HG02943 (cell line): ENCODE measurements around the gene LPCAT3.

ENCODE experiments used
- ATAC-seq: cut with Tn5 transposase; IDR thresholded peaks from one replicate; pipeline ENCODE4 v1.9.1; 2021; ENCODE audit warnings: mild to moderate bottlenecking, low read depth, moderate library complexity; ENCODE audit not compliant: unreplicated experiment

Gene LPCAT3

GRCh38 chr12:6965714-6966113, 52.6 kb downstream of the LPCAT3 start:
- ATAC-seq, result no peak

- no peak for ATAC-seq
Observed at GRCh38 chr12:6965026-6965661, 53.1 kb downstream of the LPCAT3 start.

- ATAC-seq, result no peak
Observed at GRCh38 chr12:6964605-6965025, 53.7 kb downstream of the LPCAT3 start.

GRCh38 chr12:6963791-6964413, 54.4 kb downstream of the LPCAT3 start:
- ATAC-seq, result no peak

GRCh38 chr12:6963016-6963731, 55.1 kb downstream of the LPCAT3 start:
- no peak for ATAC-seq

- no peak for ATAC-seq
Observed at GRCh38 chr12:6962285-6963015, 55.8 kb downstream of the LPCAT3 start.

- ATAC-seq, result no peak
Observed at GRCh38 chr12:6961695-6962284, 56.5 kb downstream of the LPCAT3 start.

GRCh38 chr12:6961278-6961694, 57.0 kb downstream of the LPCAT3 start:
- no peak for ATAC-seq

GRCh38 chr12:6960593-6961277, 57.5 kb downstream of the LPCAT3 start:
- no peak for ATAC-seq

GRCh38 chr12:6959805-6960592, 58.3 kb downstream of the LPCAT3 start:
- no peak for ATAC-seq

- peak; percentile 58 for ATAC-seq
Observed at GRCh38 chr12:6959058-6959804, 59.0 kb downstream of the LPCAT3 start.

- no peak for ATAC-seq
Observed at GRCh38 chr12:6958609-6959057, 59.6 kb downstream of the LPCAT3 start.

GRCh38 chr12:6957741-6958608, 60.3 kb downstream of the LPCAT3 start:
- no peak for ATAC-seq

- ATAC-seq, result no peak
Observed at GRCh38 chr12:6957151-6957701, 61.0 kb downstream of the LPCAT3 start.

GRCh38 chr12:6956021-6956727, 62.1 kb downstream of the LPCAT3 start:
- no peak for ATAC-seq

- ATAC-seq, result no peak
Observed at GRCh38 chr12:6955108-6956020, 62.9 kb downstream of the LPCAT3 start.
